GM13977 (cell line): ENCODE data around the gene TTC7B.

Experiments
- DNase-seq: peaks from one replicate; pipeline ENCODE4 v3.0.0; 2012; ENCODE audit warnings: low spot score
- in situ Hi-C: fragments of 300-500 bp; cut with MboI; formaldehyde crosslinking; loops from one replicate; pipeline ENCODE4 v1.12.0; 2022; ENCODE audit warnings: low sequenced_read_pairs, low pct_unique_long_range_greater_than_20kb, mixed read lengths, inconsistent platforms; ENCODE audit not compliant: unreplicated experiment
- TF ChIP-seq, protein P1 (sequence below): IDR thresholded peaks from 2 replicates; pipeline ENCODE4 v1.5.1; 2012; ENCODE audit warnings: mild to moderate bottlenecking, control low read depth; ENCODE audit not compliant: insufficient read depth; ENCODE audit errors: extremely low read depth, missing control alignments

Gene TTC7B

DNA sequence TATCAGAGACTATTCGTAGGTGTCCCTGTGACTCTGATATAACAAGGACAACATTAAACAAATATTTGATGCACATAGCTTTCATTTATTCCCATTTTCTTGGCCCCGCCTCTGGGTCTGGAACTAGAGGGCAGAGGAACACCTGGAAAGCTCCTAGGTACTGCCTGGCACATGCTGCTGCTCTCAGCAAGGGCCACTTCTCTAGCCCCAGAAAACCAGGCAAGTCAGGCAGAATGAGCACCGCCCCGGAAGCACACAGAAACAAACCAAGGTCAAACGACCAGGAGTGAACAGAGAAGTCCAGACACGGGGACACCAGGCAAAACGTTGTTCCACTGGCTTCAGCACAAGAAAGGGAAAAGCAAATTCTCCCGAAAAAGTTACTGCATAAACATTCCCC is 76.1 kb downstream of the TTC7B start:
- in situ Hi-C loops, result no loop called here
- no peak for DNase-seq
- TF ChIP-seq, protein P1, sequence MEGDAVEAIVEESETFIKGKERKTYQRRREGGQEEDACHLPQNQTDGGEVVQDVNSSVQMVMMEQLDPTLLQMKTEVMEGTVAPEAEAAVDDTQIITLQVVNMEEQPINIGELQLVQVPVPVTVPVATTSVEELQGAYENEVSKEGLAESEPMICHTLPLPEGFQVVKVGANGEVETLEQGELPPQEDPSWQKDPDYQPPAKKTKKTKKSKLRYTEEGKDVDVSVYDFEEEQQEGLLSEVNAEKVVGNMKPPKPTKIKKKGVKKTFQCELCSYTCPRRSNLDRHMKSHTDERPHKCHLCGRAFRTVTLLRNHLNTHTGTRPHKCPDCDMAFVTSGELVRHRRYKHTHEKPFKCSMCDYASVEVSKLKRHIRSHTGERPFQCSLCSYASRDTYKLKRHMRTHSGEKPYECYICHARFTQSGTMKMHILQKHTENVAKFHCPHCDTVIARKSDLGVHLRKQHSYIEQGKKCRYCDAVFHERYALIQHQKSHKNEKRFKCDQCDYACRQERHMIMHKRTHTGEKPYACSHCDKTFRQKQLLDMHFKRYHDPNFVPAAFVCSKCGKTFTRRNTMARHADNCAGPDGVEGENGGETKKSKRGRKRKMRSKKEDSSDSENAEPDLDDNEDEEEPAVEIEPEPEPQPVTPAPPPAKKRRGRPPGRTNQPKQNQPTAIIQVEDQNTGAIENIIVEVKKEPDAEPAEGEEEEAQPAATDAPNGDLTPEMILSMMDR, result no peak

DNA sequence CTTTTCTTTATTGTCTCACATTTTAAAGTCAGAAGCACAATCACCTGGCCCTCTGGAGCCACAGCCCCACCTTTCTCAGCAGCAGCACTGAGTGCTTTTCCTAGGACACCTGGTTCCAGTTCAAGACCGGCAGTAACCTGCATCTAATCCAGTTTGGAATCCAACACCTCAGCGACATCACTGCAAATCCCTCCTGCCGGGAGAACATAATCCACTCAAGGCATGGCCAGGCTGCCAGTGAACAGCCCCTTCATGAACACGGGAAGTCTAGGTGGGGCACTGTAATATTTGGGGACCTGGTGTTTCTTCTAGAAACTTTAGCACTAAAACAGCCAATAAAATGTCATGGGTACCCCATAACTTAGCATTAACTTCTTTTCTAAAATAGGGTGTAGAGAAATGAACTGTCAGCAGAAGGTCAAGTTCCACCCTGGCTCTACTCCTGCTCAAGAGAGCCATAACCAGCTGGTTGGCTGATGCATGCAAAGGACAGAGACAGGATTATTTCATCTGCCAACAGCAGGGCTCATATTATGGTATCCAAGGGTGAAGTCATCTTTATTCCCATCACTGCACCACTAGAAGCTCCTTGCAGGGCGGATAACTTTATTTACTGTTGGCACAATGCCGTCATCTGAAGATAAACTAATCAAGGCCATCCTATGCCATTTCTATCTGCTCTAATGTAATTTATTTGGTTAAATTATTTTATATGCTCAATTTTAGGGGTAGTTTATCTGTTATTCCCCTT is 76.7 kb downstream of the TTC7B start:
- in situ Hi-C loops, result no loop called here
- no peak for DNase-seq
- TF ChIP-seq, protein P1, result no peak

DNA sequence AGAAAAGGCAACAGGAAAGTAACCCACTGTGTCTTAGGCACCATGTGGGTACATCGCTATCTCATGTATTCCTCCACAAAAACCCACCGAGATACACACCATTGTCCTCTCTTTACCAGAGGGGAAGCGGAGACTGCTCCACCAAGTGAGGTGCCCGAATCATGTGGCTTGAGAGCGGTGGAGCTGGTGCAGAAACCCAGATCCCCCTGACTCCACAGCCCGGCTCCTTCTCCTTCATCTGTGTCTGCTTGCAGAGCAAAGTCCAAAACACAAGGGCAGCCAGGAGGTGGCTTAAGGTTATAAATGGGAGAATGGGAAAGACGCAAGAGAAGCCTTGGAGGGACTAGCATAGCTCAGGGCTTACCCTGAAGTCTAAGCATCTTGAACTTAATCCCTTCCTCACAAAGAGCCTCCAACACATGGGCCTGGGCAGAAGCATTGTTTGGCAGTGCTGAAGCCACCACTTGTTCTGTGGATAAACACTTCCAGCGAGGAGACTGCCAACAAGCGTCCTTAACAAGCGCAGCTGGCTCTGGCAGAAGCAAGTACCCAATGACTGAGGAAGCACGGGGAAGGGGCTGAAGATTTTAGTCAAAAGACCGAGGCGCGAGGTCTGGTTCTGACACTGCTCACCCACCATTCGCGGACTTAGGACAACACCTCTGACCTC is 83.0 kb downstream of the TTC7B start:
- no peak for DNase-seq
- in situ Hi-C loops, result no loop called here
- TF ChIP-seq, protein P1, result no peak

DNA sequence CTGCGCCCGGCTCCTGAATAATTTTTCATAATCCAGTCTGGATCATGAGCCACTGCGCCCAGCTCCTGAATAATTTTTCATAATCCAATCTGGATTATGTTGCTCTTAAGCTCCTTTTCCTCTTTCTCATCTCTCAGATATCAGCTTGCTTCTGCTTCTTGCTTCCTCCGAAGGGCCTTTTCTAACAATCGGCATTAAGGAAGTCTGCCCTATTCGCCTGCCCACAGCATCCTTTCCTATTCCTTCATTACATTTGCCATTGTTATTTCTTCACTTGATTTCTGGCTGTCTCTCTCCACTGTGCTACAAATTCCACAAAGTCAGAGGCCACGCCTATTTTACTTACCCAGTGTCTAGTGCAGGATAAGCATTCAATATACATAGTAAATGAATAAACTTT is 83.5 kb downstream of the TTC7B start:
- no peak for DNase-seq
- TF ChIP-seq, protein P1, result no peak
- in situ Hi-C loops, result no loop called here

DNA sequence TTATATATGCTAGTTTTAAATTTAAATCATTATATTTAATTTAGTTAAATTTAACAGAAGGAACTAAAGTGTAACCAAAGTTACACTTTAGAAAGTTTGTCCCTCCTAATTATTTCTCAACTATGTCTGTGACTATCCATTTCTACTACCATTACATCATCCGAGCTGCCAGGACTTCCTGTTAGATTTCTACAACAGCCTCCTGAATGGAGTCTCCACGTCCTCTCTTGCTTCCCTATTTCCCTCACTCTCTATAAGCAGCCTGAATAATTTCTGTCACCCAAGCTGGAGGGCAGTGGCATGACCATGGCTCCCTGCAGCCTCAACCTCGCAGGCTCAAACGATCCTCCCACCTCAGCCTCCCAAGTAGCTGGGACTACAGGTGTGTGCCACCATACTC is 84.1 kb downstream of the TTC7B start:
- TF ChIP-seq, protein P1, result no peak
- in situ Hi-C loops, result no loop called here
- no peak for DNase-seq

DNA sequence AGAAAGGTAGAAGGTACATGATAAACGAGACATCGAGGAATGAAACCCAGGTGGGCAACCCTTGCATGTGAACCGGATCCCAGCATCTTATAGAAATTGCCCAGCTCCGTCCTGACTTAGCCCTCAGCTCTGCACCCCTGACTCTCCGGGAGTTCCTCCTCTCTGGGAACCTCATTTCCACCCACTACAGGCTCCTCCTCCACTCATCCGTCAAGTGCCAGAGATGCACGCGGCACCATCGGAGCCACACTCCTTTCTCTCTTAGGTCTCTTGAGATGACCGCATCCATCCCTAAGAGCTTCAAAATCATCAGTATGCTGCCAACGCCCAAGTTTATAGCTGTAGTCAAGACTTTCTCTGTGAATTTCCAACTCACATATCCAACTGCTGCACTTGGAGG is 84.7 kb downstream of the TTC7B start:
- DNase-seq, result no peak
- TF ChIP-seq, protein P1, result no peak
- in situ Hi-C loops, result no loop called here
